Esophagus muscularis mucosa (tissue), 4 donors: Measurements from ENCODE around the gene MAN1A2.

ENCODE experiments used
- EP300 ChIP-seq: sonication (generic); formaldehyde crosslinking; IDR thresholded peaks from one replicate; pipeline ENCODE4 v1.6.1; 2017; ENCODE audit warnings: antibody characterized with exemption
- POLR2A ChIP-seq: fragments of 450-650 bp; IDR thresholded peaks from one replicate; pipeline ENCODE4 v1.6.1; 2017; ENCODE audit warnings: antibody characterized with exemption, moderate library complexity, mild to moderate bottlenecking, low read depth
- POLR2AphosphoS5 ChIP-seq, 2 donors: sonication (generic); formaldehyde crosslinking; IDR thresholded peaks; one replicate each; pipeline ENCODE4 v1.6.1; 2017; ENCODE audit warnings: antibody characterized with exemption in 2 of 2
- TF ChIP-seq, protein P1 (sequence below), 3 experiments: fragments of 200-600 bp in 2 of 3; fragments of 450-650 bp in 1 of 3; sonication (generic) in 2 of 3; IDR thresholded peaks; one replicate each; pipeline ENCODE4 v1.5.1; 2017 to 2019; ENCODE audit warnings: antibody characterized with exemption in 3 of 3, mild to moderate bottlenecking in 2 of 3, moderate library complexity in 1 of 3

DNA sequence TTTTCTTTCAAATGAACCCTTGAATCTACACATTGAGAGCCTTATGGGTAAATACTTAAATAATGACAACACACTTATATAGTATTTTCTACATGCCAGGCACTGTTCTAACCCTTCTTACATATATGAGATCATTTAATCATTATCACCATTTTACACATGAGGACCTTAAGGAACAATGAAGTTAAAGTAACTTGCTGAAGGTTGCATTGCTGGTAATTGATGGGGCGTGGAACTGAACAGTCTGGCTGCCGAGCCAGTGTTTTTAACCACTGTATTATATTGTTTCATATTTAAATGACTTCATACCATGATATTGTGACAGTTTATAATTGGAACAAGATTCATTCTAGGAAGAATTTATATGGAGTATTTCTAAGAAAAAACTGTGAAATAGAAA lies 126.7 kb downstream of the MAN1A2 start:
- TF ChIP-seq POLR2AphosphoS5 (IDR thresholded peaks at IDR 0.05), result no peak
- TF ChIP-seq, protein P1, sequence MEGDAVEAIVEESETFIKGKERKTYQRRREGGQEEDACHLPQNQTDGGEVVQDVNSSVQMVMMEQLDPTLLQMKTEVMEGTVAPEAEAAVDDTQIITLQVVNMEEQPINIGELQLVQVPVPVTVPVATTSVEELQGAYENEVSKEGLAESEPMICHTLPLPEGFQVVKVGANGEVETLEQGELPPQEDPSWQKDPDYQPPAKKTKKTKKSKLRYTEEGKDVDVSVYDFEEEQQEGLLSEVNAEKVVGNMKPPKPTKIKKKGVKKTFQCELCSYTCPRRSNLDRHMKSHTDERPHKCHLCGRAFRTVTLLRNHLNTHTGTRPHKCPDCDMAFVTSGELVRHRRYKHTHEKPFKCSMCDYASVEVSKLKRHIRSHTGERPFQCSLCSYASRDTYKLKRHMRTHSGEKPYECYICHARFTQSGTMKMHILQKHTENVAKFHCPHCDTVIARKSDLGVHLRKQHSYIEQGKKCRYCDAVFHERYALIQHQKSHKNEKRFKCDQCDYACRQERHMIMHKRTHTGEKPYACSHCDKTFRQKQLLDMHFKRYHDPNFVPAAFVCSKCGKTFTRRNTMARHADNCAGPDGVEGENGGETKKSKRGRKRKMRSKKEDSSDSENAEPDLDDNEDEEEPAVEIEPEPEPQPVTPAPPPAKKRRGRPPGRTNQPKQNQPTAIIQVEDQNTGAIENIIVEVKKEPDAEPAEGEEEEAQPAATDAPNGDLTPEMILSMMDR (IDR thresholded peaks at IDR 0.05), result no peak
- no peak for TF ChIP-seq POLR2A
- TF ChIP-seq EP300, result no peak
